Islet of Langerhans (tissue), 1 donor: ENCODE data around the gene CARD9.
"Not testable (repeated sequence)": the region's sequence is repeated elsewhere in the genome, so short reads cannot be mapped to it uniquely, and the experiment has no call there.

Source experiments
- FAIRE-seq: peaks from one replicate; lab custom pipeline; 2011; peaks lifted over from hg19 to GRCh38; lab: Jason Lieb, UNC

The CARD9 gene

DNA sequence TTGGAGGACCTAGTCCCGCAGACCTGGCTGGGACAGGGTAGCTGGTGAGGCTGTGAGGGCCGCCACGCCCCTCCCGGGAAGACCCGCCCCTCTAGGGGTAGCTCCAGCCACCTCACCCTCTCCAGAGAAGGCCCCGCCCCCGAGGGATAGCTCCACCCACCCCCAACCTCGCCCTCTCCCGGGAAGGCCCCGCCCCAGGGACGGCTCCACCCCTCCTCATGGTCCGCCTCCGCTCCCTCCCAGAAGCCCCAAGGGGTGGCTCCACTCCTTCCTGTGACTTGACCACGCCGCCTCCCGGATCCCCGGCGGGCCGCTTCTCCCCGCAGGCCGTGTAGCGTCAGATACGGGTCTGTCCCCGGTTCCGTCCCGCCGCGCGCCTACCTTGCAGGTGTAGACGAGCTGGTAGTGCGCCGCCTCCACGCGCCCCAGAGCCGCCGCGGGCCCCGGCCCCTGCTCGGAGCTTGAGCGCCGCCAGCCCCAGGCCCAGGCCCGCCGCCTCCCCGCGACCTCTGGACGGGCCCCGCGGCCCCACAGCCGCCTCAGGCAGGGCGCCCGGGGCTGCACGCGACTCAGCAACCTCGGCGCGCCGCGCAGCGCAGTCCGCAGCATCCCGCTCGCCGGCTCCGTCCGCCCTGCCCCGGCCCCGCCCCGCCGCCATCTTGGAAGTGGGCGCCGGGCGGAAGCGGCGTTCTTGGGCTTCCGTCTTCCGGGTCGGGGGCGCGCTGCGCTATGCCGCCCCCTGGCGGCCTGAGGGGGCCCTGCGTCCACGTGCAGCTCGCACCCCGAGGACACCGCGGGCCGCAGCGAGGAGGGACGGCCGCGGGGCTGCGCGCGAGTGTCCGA is 10.1 kb downstream of the CARD9 start, which contains the start of gene DNLZ:
Gene DNLZ (minus strand): TSS at position 639 of the 843 bp plus-strand sequence. CDS start 30 bp downstream, at position 609.
- no peak for FAIRE-seq

DNA sequence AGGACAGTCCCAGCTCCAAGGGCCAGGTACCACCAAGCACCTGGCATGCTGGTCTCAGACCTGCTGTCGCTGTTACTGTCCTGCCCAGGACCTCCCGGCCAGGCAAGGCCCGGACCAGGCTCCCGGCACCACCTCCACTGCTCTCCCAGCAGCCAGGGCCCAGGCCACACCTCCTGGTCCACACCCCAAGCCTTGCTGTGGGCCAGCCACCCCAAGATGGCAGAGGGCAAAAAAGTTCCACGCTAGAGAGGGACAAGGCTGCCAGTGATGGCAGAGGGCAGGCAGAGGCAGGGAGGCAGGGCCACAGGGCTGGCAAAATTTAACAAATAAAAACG is 11.1 kb downstream of the CARD9 start:
- no peak for FAIRE-seq

- FAIRE-seq, result no peak
These were observed 11.6 kb downstream of the CARD9 start for GRCh38 chr9:136361754-136362449.

- FAIRE-seq, result no peak
These were observed 12.3 kb downstream of the CARD9 start for GRCh38 chr9:136361047-136361753.

DNA sequence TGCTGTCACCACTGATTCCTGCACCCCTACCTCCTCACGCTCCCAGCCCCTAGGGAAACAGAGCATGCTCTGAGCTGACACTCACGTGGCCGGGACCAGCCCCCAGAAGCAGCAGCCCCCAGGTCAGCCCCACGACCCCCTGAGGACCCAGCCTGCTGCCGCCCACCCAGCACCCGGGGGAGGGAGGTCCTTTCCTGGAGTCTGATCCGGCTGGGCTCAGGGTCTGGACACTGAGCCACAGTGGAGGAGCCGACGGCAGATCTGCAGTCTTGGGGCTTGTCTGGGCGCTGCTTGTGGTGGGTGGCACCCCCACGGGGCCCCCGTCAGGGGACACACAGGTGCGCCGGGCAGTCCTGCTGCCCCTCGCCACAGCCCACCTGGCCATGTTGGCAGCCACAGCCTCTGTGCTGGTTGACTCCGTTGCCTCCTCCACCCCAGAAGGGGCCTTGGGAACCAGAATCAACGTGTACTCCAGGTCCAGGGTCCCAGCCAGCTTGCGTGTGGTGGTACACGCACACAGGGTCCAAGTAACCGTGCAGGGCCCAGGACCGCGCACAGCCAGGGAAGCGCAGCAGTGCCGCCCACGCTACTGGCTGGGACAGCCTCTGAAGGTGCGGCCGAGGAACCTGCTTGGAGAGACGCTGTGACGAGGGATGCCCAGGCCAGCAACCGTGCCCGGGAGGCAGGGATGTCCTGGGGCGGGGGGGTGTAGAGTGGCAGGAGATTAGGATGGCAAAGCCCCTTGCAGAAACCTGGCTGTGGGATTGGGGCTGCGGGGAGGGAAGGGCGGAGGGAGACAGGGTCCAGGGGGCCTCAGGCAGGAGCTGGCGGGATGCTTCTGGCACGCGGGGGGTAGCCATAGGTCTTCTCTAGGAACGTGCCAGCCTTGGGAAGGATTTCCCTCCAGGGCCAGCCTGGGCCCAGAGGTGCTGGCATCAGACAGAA is 13.4 kb downstream of the CARD9 start:
- no peak for FAIRE-seq

DNA sequence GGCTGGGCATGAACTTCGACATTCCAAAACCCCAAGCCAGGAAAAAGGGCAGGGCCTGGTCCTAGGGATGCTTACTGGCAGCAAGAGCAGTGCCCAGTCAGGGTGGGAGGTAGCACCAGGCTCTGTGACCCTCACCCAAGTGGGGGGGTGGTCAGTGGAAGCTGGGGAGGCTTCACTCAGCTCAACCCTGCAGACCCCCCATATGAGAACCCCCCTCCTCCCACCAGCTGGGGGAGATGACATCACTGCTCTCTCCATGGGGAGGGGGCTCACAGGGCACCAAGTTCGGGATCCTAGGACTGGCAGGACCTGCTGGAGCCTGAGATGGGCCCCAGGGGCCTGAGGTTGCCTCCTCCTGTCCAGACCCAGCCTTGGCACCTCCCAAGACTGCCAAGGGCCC is 14.6 kb downstream of the CARD9 start:
- FAIRE-seq, result no peak

- FAIRE-seq, result no peak
These were observed 15.5 kb downstream of the CARD9 start for GRCh38 chr9:136358016-136358415.

DNA sequence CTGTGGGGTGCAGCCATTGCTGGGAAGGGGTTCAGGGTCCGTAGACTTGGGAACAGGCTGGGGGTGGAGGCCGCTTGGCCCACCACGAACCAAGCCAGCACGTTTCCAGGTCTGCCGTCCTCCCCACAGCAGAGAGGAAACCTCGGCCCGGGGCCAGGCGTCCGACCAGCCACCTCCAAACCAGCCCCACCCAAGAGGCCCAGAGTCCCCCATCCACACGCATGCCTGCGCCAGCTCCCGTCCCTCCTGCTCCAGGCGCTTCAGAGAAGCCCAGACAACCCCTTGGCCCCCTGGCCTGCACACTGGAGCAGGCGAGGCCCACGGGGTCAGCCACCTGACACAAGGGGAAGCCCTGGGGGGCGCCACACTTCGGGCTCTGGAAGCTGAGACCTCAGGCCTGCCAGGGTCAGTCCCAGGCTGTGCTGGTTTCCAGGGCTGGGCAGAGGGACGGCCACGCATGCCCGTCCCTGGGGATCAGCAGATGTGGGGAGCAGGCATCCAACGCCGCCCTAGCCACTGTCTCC is 16.2 kb downstream of the CARD9 start:
- FAIRE-seq, result no peak

GRCh38 chr9:136355616-136356557 is 17.6 kb downstream of the CARD9 start:
- FAIRE-seq, result no peak

- no peak for FAIRE-seq
These were observed 18.8 kb downstream of the CARD9 start for GRCh38 chr9:136354592-136355085.

DNA sequence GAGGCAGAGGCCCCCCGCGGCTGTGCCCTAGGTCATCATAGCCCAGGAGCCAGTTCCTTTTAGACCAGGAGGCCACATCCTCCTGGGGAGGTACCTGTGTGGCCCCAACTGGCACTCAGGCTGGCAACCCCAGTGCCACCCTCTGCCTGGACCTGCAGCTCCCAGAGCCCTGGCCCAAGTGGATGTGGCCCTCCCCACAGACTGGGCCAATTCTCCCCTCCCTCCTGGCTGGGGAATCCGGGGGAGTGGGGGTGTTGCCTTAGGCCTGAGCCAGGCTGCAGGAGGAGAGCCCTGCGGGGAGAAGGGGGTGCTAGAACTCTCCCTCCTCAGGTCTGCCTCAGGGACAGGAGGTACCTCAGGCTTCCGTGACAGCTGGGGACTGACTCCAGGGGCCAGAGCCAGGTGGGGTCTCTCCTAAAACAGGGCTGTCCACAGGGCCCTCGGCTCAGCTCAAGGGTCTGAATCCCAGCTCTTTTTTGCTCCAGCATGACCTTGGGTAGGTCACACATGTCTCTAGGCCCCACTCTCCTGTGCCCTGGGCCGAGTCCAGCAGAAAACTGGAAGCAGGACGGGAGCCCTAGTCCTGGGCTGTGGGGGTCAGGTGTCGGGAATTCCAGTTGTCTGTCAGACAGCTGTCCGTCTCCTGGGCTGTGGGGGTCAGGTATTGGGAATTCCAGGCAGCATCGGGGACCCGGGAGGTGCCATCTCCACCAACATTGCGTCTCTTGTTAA is 19.5 kb downstream of the CARD9 start:
- no peak for FAIRE-seq

- FAIRE-seq, result no peak
These were observed 20.4 kb downstream of the CARD9 start for GRCh38 chr9:136353088-136353487.

GRCh38 chr9:136352682-136353081 is 20.8 kb downstream of the CARD9 start:
- FAIRE-seq, result no peak

- FAIRE-seq, result not testable (repeated sequence)
These were observed 21.6 kb downstream of the CARD9 start for GRCh38 chr9:136351868-136352267.

GRCh38 chr9:136351252-136351800 is 22.1 kb downstream of the CARD9 start:
- FAIRE-seq, result no peak

DNA sequence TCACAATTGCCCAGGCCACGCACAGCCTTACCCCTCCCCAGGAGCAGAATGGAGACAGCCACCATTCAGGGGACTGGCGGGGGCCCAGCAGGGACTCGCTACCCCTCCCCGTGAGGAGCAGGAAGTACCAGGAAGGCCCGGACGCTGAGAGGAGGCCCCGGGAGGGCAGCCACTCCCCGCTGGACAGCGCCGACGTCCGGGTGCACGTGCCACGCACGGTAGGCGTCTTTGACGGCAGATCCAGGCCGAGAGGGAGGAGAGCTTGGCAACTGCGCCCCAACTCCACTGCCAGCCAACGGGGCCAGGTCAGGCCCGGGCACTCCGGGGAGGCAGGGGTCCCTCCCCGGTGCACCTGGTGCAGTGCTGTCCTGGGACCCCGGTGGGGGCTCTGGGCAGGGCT is 23.9 kb downstream of the CARD9 start:
- no peak for FAIRE-seq

DNA sequence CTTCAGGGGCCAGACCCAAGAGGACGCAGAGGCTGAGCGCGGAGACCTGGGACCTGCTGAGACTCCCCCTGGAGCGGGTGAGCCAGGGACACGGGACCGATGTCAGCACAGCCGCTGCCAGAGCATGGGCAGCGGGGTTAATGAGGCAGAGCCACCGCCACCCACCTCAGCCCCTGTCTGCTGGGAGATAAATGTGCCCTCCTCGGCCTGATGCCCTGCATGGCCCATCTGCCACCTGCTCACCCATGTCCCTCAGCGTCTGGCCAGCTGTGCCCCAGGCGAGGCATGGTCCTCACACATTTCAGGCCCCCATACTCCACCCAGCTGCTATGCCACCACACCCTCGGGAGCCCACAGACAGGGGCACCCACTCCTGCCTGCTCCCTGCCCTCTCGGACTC is 24.8 kb downstream of the CARD9 start:
- FAIRE-seq, result no peak

- FAIRE-seq, result no peak
These were observed 25.8 kb downstream of the CARD9 start for GRCh38 chr9:136347472-136348256.
